Measurements from ENCODE around the gene NR1H4. TPM values are rescaled to one million over a fixed set of nuclear protein-coding genes. Genes with fewer than 3 reads are reported as not detected.

The NR1H4 gene
- polyA plus RNA-seq, 3 donors from 2014 or later, result not detected

Other genes starting within 250 kb of the NR1H4 start
- gene DEPDC4, start 206.8 kb upstream of the NR1H4 start, polyA plus RNA-seq, result under 1 TPM in 1 of 3 donors, not detected in 2; 0.29 TPM
- 10 to 100 TPM; 25.3 to 34.3 (median 29.9) TPM for gene SCYL2, start 206.7 kb upstream of the NR1H4 start, polyA plus RNA-seq
- gene SLC17A8, start 116.8 kb upstream of the NR1H4 start, polyA plus RNA-seq, result not detected
- under 1 TPM in 1 of 3 donors, not detected in 2; 0.30 TPM for gene GAS2L3, start 99.8 kb downstream of the NR1H4 start, polyA plus RNA-seq

All from immature natural killer cell (primary cell).